Activated T-cell treated with anti-CD3 and anti-CD28 coated beads for 24 hours (primary cell): ENCODE data around the gene HOXD9.

ENCODE experiments used
- DNase-seq: peaks from one replicate; pipeline ENCODE4 v3.0.0-alpha.2; 2020; ENCODE audit warnings: low read depth

The HOXD9 gene

GRCh38 chr2:176098366-176099158 lies 24.0 kb upstream of the HOXD9 start:
- no peak for DNase-seq

DNA sequence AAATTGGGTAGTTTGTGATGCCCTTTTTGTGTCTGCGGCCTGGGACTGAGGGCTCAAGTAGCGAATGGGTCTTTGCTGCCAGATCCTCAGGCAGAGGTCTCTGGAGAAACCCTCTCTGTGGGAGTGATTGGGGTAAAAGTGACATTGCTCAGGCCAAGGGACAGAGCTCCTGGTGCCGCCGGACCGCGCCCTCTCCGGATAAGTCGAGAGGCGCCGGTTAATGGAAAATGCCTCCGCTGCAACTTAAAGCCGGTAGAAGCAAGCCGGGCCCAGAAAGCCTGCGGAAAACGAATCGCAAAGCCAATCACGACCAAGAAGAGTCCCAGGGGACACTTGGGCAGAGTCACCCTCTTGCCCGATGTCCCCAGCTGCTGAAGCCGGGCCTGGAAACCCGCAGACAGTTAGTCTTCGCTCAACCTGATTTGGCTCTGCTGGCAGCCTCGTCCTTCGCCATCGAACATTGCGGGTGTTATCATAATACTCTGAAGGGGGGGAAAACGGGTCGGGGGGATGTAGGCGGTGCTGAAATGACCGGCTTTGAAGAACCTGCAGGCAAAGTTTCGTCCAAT lies 23.3 kb upstream of the HOXD9 start:
- no peak for DNase-seq

GRCh38 chr2:176099728-176100546 lies 22.6 kb upstream of the HOXD9 start, which contains the start of gene HOXD12:
Gene HOXD12 (plus strand): TSS chr2:176099795. CDS start chr2:176099802, 7 bp downstream.
- DNase-seq: no peak

DNA sequence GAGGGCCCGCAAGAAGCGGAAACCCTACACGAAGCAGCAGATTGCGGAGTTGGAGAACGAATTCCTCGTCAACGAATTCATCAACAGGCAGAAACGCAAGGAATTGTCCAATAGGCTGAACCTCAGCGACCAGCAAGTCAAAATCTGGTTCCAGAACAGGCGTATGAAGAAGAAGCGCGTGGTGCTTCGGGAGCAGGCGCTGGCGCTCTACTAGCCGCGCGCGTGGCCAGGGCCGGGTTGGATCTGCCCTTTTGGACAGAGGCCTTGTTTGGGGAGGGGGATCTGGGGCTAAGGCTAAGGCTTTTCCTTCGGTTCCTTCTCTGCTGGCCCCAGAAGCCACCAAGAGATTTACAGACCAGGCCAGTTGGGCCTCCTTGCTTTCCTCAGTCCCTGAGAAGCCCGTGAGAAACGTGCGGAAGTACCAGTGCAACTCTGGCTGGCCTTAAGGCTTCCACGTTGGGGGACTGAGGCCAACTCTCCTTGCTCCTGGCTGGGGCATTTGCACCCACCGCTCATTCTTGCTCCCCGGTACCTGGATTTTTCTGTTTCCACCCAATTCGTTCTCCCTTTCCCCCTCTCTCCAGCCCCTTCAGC lies 21.9 kb upstream of the HOXD9 start:
- no peak for DNase-seq

DNA sequence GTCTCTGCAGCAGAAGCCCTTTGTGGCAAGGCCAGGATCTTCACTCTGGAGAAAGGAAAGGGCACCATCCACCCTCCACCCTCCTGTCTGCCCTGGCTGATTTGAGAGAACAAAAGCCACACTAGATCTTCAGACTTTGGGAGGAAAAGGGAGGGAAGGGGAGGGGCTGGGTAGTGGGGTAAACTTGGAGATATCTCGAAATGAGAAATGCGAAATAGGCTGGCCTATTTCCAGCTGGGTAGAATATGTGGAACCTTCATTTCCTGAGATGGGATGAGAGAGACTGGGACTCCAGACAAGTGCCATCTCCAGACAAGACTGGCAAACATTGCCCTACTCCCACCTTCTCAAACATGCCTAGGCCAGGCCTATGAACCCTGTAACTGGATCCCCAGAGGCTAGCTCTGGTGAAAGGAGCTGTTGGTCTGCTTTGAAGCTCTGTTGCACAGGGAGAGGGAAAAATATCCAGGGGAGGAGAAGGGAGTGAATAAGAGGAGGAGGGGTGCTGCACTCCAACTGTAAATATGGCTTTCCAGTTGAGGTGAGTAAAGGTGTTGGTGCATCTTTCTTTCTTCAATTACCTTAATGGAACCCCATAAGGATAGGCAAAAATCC lies 21.2 kb upstream of the HOXD9 start:
- no peak for DNase-seq

DNA sequence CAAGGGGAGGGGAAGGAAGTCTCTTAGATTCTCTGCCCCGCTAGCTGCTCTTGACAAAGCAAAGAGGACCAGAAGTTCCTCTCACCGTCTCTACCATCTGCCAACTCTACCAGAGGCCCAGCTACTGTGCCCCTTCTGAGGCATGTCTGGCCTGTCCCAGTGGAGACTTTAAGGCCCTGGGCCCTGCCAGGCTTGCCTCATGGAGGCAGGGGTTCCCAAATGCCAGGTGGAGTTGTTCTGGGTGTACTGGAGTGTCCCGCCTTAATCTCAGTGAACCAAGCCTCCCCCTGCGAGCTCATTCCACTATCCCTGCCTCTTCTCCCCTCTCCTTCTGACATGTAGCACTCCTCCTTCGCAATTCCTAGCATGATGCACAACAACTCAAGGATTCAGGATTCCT lies 20.7 kb upstream of the HOXD9 start:
- DNase-seq: no peak

DNA sequence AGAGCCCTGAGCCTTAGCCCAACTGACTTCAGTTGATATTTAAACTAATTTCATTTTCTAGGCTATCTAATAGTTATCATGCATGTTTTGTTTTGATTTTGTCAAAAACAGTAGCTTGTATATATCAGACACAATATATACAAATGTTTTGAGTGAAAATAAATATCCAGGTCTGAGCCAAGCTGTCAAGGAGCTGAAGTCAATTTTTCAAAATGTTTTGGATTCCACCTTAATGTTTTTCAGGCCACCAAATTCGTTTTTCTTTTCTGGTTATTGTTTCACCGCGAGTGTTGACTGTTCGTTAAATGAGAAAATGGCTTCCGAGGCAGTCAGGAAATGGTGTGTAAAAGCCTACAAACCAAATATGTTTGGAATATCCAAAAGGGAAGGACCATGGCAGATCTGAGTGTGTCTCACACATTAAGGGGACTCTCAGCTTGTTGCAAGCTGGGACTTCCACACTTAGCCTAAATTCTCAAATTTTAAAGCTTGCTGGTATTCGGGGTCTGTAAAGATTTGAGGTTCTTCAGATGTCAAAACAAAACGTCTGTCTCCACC lies 20.1 kb upstream of the HOXD9 start:
- DNase-seq: no peak

GRCh38 chr2:176103194-176103593 lies 19.3 kb upstream of the HOXD9 start:
- DNase-seq: no peak

GRCh38 chr2:176103742-176104315 lies 18.7 kb upstream of the HOXD9 start:
- DNase-seq: no peak

GRCh38 chr2:176104316-176105077 lies 18.0 kb upstream of the HOXD9 start:
- no peak for DNase-seq

DNA sequence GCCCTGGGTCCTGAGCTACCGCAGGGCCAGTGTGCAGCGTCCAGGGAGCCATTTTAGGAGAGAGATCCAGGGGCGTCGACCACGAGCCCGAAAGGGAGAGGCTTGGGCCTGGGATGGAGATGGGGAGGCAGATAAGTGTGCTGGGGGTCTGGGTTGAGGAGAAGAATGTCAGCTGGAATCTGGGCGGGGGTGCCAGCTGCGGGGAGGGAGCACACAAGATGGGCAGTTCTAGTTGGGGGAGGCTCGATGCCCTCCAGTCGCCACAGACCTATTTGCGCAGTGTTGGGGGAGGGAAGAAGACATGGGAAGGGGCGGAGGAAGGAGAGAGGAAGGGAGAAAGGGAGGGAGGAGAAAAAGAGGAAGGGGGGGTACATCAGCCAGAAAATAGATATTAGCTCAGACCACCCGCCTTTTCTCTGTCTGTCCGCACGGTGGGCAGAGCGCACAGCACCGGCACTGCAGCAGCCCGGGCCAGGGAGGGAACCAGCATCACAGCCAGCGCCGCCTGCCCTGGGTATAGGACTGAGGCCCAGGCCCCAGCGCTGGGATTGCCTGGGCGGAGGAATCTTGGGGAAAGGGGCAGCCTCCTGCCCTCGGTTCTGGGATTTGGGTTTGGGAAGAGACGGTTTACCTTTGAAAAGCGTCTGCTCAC lies 17.3 kb upstream of the HOXD9 start:
- DNase-seq: no peak

DNA sequence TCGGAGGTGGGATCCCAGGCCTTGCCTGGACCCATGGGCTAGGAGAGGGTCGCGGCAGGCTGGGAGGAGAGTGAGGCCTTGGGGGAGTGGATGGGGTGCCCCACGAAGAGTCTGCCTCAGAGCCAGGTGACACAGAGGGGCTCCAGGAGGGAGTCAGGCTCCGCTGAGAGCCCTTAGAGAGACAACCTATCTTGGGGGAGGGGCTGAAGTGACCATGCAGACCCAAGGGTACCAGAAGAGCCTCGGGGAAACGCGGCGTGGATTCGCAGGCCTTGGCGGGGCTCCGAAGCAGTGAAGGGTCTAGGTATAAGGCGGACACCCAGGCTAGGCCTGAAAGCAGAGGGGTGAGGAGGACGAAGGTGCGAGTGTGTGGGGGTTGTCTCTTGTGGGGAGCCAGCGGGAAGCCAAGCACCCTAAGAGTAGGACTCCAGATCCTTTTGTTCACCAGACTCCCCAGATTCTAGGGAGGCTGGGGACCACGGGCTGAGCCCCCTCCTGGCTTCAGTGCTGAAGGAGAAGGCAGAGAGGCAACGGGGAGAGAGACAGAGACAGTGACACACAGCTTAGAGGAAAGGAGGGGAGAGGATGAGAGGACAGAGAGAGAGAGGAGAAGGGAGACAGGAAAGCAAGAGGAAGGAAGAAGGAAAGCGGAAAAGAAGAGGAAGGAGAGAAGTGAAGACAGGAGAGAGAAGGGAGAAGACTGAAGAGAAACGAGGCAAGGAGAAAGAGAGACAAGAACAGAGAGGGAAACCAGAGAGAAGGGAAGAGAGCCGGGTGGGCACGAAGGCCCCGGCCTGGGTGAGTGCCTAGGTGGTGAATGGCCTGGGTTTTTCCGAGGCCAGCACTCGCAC lies 16.6 kb upstream of the HOXD9 start:
- no peak for DNase-seq

DNA sequence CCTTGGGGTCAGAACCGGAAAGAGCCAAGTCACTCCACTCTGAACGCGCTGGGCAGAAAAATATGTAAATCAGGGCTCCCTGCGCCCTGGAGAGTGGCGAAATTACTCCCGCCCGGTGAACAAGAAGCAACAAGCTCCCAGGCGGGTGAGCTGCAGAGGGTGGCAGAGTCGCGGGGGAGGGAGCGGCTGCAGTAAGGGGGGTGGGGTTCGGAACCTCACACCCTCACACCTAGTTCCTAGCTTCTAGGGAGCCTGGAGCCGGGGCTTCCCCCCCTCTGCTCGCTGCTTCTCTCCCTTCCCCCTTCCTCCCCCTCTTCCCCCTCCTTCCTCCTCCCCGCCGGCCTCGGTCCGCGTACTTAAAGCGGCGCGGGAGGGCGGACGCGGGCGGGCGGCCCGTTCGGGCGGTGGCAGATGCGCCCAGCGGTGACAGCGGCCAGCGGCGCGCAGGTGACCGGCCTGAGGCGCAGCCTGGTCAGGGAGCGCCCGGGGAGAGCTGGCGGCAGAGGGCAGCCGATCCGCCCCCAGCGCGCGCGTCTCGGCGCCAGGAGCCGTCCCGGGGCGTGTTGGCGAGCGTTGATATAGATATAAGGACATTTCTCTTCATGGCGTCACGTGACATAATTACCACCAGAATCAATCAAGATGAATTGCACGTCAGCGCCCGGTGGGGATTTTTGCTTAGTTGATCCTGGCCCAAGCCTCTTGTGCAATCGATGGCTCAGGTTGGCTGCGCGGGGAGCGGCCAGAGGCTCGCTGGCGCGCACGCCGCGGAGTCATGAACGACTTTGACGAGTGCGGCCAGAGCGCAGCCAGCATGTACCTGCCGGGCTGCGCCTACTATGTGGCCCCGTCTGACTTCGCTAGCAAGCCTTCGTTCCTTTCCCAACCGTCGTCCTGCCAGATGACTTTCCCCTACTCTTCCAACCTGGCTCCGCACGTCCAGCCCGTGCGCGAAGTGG lies 15.7 kb upstream of the HOXD9 start, which contains the start of gene HOXD11:
TSS of gene HOXD11 (plus strand) at position 700 of the 959 bp plus-strand sequence. CDS start at position 776, 76 bp downstream.
- no peak for DNase-seq

DNA sequence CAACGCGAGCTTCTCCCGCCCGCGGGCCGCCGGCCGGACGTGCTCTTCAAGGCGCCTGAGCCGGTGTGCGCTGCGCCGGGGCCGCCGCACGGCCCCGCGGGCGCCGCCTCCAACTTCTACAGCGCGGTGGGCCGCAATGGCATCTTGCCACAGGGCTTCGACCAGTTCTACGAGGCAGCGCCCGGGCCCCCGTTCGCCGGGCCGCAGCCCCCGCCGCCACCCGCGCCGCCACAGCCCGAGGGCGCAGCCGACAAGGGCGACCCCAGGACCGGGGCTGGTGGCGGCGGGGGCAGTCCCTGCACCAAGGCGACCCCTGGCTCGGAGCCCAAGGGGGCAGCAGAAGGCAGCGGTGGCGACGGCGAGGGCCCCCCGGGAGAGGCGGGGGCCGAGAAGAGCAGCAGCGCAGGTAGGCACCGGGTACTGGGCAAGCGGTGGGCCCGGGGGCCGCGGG lies 14.8 kb upstream of the HOXD9 start:
- no peak for DNase-seq

- no peak for DNase-seq
Observed at GRCh38 chr2:176109192-176109901, 13.2 kb upstream of the HOXD9 start.

- no peak for DNase-seq
Observed at GRCh38 chr2:176109946-176110345, 12.6 kb upstream of the HOXD9 start.
